HG03432 (cell line): ENCODE measurements around the gene ACER3.
"Not testable (repeated sequence)": the region's sequence is repeated elsewhere in the genome, so short reads cannot be mapped to it uniquely, and the experiment has no call there.

Experiments
- ATAC-seq: cut with Tn5 transposase; IDR thresholded peaks from one replicate; pipeline ENCODE4 v1.9.1; 2021; ENCODE audit warnings: mild to moderate bottlenecking, moderate library complexity; ENCODE audit not compliant: unreplicated experiment

ACER3 gene

DNA sequence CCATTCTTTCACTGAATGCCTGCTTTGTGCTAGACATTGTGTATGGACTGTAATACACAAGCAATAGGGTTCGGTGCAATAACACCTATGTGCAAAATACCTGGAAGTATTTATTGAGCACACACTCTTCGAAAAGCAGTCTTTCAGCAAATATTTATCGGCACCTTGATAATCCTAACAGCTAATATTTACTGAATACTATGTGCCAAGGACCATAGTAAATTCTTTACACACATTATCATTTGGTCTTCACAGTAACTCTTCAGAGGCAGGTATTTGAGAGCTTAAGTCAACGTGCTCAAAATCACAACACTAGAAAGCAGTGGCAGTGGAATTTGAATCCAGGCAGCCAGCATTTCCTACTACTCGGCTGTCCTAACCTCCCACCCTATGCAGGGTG, 175.7 kb downstream of the ACER3 start:
- no peak for ATAC-seq

- ATAC-seq, result no peak
Observed at GRCh38 chr11:77037057-77037456, 176.3 kb downstream of the ACER3 start.

DNA sequence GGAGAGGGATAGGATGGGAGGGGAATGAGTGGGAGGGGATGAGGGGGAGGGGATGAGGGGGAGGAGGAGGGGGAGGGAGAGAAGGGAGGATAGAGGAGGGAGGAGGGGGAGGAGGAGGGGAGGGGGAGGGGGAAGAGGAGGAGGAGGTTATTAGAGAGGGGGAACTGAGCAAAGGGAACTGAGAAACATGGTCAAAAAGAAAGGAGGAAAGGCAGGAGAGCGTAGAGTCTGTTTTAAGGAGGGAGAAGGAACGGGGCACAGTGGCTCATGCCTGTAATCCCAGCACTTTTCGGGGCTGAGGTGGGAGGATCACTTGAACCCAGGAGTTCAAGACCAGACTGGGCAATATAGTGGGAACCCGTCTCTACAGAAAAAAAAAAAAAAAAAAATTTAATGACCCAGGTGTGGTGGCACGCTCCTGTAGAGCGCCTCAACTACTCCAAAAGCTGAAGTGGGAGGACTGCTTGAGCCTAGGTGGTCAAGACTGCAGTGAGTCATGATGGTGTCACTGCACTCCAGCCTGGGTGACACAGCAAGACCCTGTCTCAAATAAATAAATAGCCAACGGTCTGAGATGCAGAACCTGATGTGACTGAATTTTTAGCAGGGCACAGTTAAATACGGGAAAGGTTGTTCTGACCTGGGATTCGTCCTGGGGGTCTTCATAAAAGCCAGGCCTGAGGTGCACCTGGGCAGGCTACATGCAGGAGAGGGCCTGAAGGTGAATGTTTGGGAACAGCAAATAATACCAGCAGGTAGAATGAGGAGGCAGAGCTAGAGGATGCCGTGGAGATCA, 177.5 kb downstream of the ACER3 start:
- ATAC-seq, result no peak

DNA sequence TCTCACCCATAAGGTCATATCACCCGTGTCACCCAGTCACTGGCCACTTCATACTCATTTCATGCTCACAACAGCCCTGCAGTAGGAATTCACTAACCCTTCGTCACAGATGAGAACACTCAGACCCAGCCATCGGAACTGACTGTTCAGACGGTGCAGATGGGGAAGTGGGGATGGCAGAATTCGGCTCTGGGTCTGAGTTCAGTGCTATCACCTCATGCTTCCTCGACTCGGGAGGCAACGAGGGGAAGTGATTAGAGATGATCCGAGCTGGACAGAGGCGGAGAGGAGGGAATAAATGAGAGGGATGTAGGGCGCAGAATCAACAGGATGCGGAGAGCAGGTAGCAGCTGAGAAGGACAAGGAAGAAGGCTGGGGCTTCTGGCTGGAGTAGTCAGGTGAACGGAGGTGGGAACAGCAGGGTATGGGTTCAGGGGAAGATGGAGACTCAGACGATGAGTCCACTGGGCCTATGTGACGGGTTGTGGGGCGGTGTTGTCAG, 178.2 kb downstream of the ACER3 start:
- ATAC-seq, result no peak

- no peak for ATAC-seq
Observed at GRCh38 chr11:77039491-77040400, 179.0 kb downstream of the ACER3 start.

DNA sequence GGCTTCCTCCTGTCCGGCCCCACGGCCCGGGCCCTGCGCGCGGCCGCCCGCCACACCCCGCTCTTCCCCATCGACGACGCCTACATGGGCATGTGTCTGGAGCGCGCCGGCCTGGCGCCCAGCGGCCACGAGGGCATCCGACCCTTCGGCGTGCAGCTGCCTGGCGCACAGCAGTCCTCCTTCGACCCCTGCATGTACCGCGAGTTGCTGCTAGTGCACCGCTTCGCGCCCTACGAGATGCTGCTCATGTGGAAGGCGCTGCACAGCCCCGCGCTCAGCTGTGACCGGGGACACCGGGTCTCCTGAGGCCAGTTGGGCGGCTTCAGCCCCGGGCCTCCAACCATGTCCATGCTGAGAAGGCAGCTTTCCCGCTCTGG, 179.7 kb downstream of the ACER3 start:
- no peak for ATAC-seq

DNA sequence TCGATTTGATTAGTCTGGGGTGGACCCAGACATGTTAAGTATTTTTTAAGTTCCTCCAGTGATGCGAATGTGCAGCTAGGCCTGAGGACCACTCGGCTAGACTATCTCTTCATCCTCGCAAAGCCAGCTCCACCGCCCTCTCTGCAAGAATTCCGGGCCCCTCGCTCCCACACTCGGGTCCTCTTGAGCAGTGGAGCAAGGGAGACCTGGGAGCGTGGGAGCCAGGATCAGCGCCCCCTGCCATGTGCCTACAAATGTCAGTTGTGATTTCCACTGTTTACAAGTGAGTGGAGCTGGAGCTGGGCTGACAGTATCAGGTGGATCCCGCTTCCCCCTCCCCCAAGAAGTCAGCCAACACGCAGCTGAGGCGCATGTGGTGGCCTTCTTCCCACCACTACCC, 180.2 kb downstream of the ACER3 start:
- ATAC-seq, result no peak

GRCh38 chr11:77042111-77042726, 181.5 kb downstream of the ACER3 start:
- ATAC-seq, result no peak

DNA sequence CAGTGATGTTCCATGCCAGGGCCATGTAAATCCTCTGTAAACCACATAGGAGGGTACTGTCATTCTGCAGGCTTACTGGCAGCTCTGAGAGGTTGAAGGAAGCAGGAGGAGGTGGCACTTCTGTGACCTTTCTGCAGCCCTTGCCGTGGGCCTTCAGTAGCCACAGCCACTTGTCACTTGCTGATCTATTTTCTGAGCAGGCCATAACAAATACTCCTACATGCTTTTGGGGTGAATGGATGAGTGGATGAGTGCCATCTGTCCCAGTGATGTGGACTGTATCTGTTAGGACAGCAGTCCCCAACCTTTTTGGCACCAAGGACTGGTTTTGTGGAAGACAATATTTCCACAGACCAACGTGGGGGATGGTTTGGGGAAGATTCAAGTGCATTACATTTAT, 183.6 kb downstream of the ACER3 start:
- no peak for ATAC-seq

DNA sequence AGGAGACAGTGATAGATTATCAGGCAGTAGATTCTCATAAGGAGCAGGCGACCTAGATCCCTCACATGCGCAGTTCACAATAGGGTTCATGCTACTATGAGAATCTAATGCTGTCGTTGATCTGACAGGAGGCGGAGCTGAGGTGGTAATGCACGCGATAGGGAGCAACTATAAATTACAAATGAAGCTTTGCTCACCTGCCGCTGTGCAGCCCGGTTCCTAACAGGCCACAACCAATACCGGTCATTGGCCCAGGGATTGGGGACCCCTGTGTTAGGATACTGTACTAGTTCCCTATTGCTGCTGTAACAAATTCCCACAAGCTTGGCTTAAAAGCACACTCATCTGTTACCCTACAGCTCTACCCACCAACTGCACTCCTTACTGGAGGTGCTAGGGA, 184.2 kb downstream of the ACER3 start:
- no peak for ATAC-seq

- ATAC-seq, result peak; percentile 47
Observed at GRCh38 chr11:77046060-77046501, 185.4 kb downstream of the ACER3 start.

DNA sequence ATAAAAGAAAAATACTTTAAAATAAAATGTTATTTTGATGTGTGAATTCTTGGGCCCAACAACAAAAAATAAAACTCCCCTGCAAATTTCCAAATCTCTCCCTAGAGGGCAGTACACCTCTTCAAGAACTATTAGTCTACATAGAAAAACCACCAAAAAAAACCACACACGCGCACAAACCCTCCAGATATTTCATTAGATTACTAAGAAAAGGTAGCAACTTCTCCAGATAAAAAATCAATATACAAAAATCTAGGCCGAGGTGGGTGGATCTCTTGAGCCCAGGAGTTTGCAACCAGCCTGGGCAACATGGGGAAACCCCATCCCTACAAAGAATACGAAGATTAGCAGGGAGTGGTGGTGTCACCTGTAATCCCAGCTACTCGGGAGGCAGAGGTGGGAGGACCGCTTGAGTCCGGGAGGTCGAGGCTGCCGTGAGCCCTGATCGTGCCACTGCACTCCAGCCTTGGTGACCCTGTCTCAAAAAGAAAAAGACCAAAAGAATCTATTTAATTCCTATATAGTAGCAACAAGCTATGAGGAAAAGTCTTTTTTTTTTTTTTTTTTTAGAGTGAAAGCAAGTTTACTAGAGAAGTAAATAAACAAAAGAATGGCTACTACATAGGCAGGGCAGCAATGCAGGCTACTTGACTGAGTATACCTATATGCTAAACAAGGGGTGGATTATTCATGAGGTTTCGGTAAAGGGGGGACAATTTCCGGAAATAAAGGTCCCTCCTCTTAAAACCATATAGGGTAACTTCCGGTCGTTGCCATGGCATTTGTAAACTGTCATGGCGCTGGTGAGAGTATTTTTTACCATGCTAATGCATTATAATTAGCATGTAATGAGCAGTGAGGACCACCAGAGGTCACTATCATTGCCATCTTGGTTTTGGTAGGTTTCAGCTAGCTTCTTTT, 186.5 kb downstream of the ACER3 start:
- peak; percentile 86 for ATAC-seq

DNA sequence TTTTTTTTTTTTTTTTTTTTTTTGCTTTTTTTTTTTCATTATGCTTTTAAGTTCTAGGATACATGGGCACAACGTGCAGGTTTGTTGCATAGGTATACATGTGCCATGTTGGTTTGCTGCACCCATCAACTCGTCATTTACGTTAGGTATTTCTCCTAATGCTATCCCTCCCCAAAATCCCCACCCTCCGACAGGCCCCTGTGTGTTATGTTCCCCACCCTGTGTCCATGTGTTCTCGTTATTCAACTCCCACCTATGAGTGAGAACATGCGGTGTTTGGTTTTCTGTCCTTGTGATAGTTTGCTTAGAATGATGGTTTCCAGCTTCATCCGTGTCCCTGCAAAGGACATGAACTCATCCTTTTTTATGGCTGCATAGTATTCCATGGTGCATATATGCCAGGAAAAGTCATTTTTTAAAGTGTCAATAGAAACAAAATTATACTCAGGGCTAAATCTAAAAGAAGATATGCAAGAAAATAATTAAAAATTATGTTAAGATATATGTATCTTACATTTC, 187.3 kb downstream of the ACER3 start:
- ATAC-seq, result not testable (repeated sequence)

DNA sequence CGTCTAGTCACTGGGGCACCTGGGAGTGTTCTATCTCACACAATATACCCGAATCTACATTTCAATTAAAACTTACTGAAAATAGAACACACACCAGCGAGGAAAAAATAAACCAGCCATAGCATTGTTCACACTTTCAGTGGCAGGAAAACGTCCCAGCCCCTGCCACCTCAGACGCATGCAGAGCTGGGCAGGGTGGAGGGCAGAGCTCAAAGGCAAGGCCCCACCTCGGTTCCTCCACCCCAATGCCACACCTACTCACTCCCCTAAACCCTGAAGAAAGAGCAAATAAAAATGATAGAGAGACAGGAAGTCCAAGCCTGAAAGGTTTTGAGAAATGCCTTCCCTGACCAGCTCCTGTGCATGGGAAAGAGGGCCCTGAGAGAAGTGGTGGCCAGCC, 188.3 kb downstream of the ACER3 start:
- no peak for ATAC-seq

DNA sequence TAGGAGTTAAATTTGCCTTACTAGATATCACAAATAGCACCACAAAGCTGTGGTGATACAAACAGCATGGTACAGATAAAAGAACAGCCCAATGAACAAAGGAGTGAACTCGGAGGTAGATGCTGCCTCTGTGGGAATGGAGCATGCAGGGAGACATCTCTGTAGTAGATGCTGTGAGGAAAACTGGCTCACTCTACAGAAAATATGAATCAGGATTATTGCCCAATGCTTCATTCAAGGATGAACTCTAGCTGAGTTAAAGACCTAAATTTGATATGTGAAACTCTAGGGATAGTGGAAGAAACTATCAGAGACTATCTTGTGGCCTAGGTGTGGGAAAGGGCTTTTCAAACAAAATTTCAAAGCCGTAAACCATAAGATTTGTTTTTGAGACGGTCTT, 190.8 kb downstream of the ACER3 start:
- ATAC-seq, result no peak

- ATAC-seq, result no peak
Observed at GRCh38 chr11:77052518-77052917, 191.8 kb downstream of the ACER3 start.

DNA sequence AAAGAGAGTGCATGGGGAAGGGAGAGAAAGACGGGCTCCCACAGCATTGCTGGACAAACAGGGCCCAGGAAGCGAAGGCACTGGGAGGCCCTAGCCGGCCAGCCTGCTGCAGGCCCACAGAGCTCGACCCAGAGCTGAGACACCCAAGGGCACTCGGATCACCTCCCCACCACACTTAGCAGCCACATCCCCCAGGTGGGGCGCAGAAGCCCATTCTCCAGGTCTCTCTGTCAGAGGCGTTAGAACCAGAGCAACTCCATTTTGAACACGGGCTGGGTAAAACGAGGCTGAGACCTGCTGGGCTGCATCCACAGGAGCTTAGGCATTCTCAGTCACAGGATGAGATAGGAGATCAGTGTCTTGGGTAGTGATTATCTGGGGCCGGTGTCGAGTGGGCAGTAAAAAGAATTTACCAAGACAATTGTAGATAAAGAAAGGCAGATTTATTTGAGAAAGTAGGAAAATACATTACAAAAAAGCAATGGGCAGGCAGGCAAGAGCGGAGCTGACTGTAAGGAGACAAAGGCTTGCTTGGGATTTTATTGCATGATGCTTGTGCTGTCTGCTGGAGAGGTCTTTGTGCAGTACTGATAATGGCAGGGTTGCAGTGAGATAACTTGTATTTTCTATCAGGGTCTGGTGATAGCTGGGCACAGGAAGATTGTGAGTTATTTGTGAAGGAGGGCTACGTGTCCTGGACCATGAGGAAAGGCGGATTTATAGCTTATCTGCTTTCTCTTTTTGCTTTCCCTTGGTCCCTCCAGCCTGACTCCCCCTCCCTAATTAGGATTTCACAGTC, 192.7 kb downstream of the ACER3 start:
- ATAC-seq, result no peak

DNA sequence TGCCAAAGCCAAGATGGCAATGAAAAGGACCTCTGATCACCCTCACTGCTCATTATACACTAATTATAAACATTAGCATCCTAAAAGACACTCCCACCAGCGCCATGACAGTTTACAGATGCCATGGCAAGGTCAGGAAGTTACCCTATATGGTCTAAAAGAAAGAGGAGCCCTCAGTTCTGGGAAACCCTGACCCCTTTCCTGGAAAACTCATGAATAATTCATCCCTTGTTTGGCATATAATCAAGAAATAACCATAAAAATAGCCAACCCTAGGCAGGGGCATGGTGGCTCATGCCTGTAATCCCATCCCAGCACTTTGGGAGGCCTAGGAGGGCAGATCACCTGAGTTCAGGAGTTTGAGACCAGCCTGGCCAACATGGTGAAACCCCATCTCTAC, 193.4 kb downstream of the ACER3 start:
- ATAC-seq, result no peak

DNA sequence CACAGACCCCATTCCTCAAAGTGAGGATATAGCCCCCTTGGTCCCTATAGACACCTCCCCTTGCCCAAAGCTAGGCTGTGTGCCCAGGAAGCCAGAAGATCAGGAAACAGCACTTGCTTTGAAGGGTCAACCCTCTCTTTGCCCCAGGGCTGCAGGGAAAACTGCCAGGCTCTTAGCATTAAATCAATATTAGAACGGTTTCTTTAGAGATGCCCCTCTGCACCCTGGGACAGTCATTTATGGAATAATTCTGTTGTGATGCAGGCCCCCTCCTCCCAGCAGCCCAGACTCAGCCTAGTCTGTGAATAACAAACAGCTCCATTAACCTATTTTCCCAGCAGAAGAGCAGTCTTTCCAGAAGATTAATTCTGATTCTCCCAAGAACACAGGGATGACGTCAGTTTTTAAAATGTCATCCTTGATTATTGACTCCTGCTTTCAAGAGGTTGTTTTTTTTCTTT, 194.4 kb downstream of the ACER3 start:
- no peak for ATAC-seq
